Panc1 (cell line): ENCODE data around the gene ARHGAP6. TPM values are rescaled to one million over a fixed set of nuclear protein-coding genes. Genes with fewer than 3 reads are reported as not detected.

Experiments
- ATAC-seq: fragments of 200-7000 bp; cut with Tn5 transposase; 2 replicates; pipeline ENCODE4 v1.9.1; 2020; ENCODE audit warnings: mild to moderate bottlenecking, moderate library complexity
- BruUV-seq: library from RNA; stranded (reverse); fragments of 400-500 nt; replicated peaks from 2 replicates; lab custom pipeline; 2021; lab: Mats Ljungman, UMichigan
- CTCF ChIA-PET: fragments of 300-600 bp; sonication (Branson Sonifier 250); formaldehyde crosslinking; loops from one replicate; lab custom pipeline; 2022; ENCODE audit warnings: antibody characterized with exemption; lab: Charles Lee
- POLR2A ChIA-PET: fragments of 300-600 bp; sonication (Branson Sonifier 250); formaldehyde crosslinking; loops from one replicate; lab custom pipeline; 2022; ENCODE audit warnings: antibody characterized with exemption; lab: Charles Lee
- DNase-seq: peaks from one replicate; pipeline ENCODE4 v3.0.0-alpha.2; 2010; ENCODE audit warnings: low read depth, low spot score
- H3K27ac ChIP-seq: 2 replicates; pipeline ENCODE4 v1.5.1; 2011; ENCODE audit warnings: mild to moderate bottlenecking, low read length, inconsistent platforms
- H3K27me3 ChIP-seq: fragments of 200-500 bp; sonication (Bioruptor generic); 2 replicates; pipeline ENCODE4 v1.6.0; 2014; ENCODE audit warnings: low read length, inconsistent platforms; ENCODE audit not compliant: control insufficient read depth, insufficient read depth
- H3K36me3 ChIP-seq: fragments of 200-500 bp; sonication (Bioruptor generic); 2 replicates; pipeline ENCODE4 v1.5.1; 2014; ENCODE audit warnings: inconsistent platforms, mild to moderate bottlenecking, low read length, moderate library complexity; ENCODE audit not compliant: control insufficient read depth, insufficient read depth
- H3K4me1 ChIP-seq: 2 replicates; pipeline ENCODE4 v1.5.1; 2011; ENCODE audit warnings: inconsistent platforms, mild to moderate bottlenecking, low read length, moderate library complexity; ENCODE audit not compliant: control insufficient read depth, insufficient read depth
- H3K4me3 ChIP-seq, 2 experiments: 2 replicates each; pipeline ENCODE4 v1.5.1; 2011 to 2012; ENCODE audit warnings: low read depth in 2 of 2, low read length in 2 of 2, mild to moderate bottlenecking in 2 of 2, inconsistent platforms in 1 of 2, moderate library complexity in 1 of 2
- H3K9me3 ChIP-seq: fragments of 200-500 bp; sonication (Bioruptor generic); 2 replicates; pipeline ENCODE4 v1.5.1; 2014; ENCODE audit warnings: low read depth, mild to moderate bottlenecking, inconsistent platforms, low read length, moderate library complexity; ENCODE audit not compliant: control insufficient read depth, insufficient read depth
- POLR2AphosphoS5 ChIP-seq: IDR thresholded peaks from 2 replicates; pipeline ENCODE4 v1.6.1; 2012; ENCODE audit warnings: mild to moderate bottlenecking, low read depth, low read length, moderate library complexity
- SIN3A ChIP-seq: IDR thresholded peaks from 2 replicates; pipeline ENCODE4 v1.6.1; 2012; ENCODE audit warnings: low read depth, mild to moderate bottlenecking, low read length, moderate library complexity, borderline replicate concordance; ENCODE audit not compliant: insufficient read depth
- TCF7L2 ChIP-seq: IDR thresholded peaks from 2 replicates; pipeline ENCODE4 v1.6.1; 2011; ENCODE audit warnings: mild to moderate bottlenecking, low read depth, low read length, inconsistent platforms
- in situ Hi-C: cut with HindIII; loops from 2 replicates; pipeline ENCODE4 v1.10.0; 2016; ENCODE audit warnings: low sequenced_read_pairs, low pct_unique_long_range_greater_than_20kb
- intact Hi-C: fragments of 100-400 bp; cut with micrococcal nuclease; formaldehyde crosslinking; loops from one replicate; pipeline ENCODE4 v1.10.0; 2022; ENCODE audit not compliant: unreplicated experiment
- total RNA-seq: library from RNA; stranded (reverse); gene quantifications from one replicate; pipeline ENCODE4 v1.2.1, GENCODE V29; 2021; ENCODE audit not compliant: unreplicated experiment
- TF ChIP-seq, protein P1 (sequence below): fragments of 450-650 bp; IDR thresholded peaks from 2 replicates; pipeline ENCODE4 v1.5.1; 2017; ENCODE audit warnings: mild to moderate bottlenecking
- TF ChIP-seq, protein P2 (sequence below), 2 experiments: IDR thresholded peaks; 2 replicates each; pipeline ENCODE4 v1.6.1; 2011 to 2012; ENCODE audit warnings: low read depth in 2 of 2, control low read depth in 1 of 2, low read length in 1 of 2, mild to moderate bottlenecking in 1 of 2, moderate library complexity in 1 of 2; ENCODE audit not compliant: insufficient read depth in 1 of 2

Gene ARHGAP6
- total RNA-seq, 1 experiment from 2014 or later, result 0.13 TPM

DNA sequence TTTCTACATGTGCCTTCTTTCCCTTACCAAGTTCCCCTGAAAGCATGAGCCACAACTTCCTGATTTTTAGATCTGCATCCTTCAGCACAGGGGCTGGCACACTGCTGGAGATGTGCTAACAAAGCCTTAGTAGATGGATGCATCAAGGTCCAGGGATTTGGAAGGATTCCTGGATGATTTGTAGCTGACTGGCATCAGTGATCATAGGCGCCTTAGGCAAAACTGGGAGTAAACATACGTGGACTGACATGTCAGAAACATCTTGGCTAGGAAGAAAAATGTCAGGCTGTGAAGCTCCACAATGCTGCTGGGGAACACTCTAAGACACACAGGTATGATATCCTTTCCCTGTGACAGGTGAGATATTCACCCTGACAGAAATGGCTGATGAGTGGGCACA, 216.1 kb downstream of the ARHGAP6 start:
- no peaks in the 10 kb centered on the region for H3K36me3 ChIP-seq
- no TSS peak for BruUV-seq
- H3K4me1 ChIP-seq, result no peaks in the 10 kb centered on the region
- DNase-seq, result no peak
- TF ChIP-seq SIN3A (no peak), POLR2AphosphoS5 (no peak), TCF7L2 (no peak)
- TF ChIP-seq, protein P1, sequence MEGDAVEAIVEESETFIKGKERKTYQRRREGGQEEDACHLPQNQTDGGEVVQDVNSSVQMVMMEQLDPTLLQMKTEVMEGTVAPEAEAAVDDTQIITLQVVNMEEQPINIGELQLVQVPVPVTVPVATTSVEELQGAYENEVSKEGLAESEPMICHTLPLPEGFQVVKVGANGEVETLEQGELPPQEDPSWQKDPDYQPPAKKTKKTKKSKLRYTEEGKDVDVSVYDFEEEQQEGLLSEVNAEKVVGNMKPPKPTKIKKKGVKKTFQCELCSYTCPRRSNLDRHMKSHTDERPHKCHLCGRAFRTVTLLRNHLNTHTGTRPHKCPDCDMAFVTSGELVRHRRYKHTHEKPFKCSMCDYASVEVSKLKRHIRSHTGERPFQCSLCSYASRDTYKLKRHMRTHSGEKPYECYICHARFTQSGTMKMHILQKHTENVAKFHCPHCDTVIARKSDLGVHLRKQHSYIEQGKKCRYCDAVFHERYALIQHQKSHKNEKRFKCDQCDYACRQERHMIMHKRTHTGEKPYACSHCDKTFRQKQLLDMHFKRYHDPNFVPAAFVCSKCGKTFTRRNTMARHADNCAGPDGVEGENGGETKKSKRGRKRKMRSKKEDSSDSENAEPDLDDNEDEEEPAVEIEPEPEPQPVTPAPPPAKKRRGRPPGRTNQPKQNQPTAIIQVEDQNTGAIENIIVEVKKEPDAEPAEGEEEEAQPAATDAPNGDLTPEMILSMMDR, result no peak
- TF ChIP-seq, protein P2, sequence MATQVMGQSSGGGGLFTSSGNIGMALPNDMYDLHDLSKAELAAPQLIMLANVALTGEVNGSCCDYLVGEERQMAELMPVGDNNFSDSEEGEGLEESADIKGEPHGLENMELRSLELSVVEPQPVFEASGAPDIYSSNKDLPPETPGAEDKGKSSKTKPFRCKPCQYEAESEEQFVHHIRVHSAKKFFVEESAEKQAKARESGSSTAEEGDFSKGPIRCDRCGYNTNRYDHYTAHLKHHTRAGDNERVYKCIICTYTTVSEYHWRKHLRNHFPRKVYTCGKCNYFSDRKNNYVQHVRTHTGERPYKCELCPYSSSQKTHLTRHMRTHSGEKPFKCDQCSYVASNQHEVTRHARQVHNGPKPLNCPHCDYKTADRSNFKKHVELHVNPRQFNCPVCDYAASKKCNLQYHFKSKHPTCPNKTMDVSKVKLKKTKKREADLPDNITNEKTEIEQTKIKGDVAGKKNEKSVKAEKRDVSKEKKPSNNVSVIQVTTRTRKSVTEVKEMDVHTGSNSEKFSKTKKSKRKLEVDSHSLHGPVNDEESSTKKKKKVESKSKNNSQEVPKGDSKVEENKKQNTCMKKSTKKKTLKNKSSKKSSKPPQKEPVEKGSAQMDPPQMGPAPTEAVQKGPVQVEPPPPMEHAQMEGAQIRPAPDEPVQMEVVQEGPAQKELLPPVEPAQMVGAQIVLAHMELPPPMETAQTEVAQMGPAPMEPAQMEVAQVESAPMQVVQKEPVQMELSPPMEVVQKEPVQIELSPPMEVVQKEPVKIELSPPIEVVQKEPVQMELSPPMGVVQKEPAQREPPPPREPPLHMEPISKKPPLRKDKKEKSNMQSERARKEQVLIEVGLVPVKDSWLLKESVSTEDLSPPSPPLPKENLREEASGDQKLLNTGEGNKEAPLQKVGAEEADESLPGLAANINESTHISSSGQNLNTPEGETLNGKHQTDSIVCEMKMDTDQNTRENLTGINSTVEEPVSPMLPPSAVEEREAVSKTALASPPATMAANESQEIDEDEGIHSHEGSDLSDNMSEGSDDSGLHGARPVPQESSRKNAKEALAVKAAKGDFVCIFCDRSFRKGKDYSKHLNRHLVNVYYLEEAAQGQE (IDR thresholded peaks at IDR 0.05; ENCODE audit: insufficient read depth in 1 of 2, low read depth in 2 of 2, low read length in 1 of 2), result no peak
- intact Hi-C loops (no loop called here), in situ Hi-C loops (no loop called here)
- ATAC-seq, result no peak
- ChIA-PET POLR2A (no interaction called here), CTCF (no interaction called here)
- no peak overlapping the region for H3K27ac ChIP-seq
- no peaks in the 10 kb centered on the region for H3K27me3 ChIP-seq
- no peak overlapping the region for H3K4me3 ChIP-seq
- no peaks in the 10 kb centered on the region for H3K9me3 ChIP-seq

DNA sequence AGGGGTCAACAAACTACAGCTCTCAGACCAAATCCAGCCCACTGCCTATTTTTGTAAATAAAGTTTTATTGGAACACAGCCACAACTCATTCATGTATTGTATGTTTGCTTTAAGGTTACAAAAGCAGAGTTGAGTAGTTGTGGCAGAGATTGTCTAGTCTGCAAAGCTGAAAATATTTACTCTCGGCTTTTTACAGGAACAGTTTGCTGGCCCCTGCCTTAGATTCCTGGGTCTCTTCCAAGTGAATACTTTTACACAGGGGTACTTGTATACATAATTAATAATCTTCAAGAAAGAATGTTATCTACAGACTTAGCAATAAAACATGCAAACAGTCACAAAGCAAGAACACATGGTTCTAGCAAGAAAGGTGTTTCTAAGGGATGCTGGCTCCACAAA, 218.3 kb downstream of the ARHGAP6 start:
- CTCF ChIA-PET, result no interaction called here
- H3K27ac ChIP-seq, result no peak overlapping the region
- H3K9me3 ChIP-seq, result no peaks in the 10 kb centered on the region
- intact Hi-C loops (no loop called here), in situ Hi-C loops (no loop called here)
- ATAC-seq, result no peak
- no peaks in the 10 kb centered on the region for H3K27me3 ChIP-seq
- no peak for DNase-seq
- H3K36me3 ChIP-seq, result no peaks in the 10 kb centered on the region
- H3K4me3 ChIP-seq, result no peak overlapping the region
- POLR2A ChIA-PET, result no interaction called here
- BruUV-seq, result no TSS peak
- TF ChIP-seq, protein P1, result no peak
- TF ChIP-seq TCF7L2 (no peak), SIN3A (no peak), POLR2AphosphoS5 (no peak)
- TF ChIP-seq, protein P2 (IDR thresholded peaks at IDR 0.05; ENCODE audit: insufficient read depth in 1 of 2, low read depth in 2 of 2, low read length in 1 of 2), result no peak
- no peaks in the 10 kb centered on the region for H3K4me1 ChIP-seq
